Measurements from ENCODE around the gene APOL1.

DNA sequence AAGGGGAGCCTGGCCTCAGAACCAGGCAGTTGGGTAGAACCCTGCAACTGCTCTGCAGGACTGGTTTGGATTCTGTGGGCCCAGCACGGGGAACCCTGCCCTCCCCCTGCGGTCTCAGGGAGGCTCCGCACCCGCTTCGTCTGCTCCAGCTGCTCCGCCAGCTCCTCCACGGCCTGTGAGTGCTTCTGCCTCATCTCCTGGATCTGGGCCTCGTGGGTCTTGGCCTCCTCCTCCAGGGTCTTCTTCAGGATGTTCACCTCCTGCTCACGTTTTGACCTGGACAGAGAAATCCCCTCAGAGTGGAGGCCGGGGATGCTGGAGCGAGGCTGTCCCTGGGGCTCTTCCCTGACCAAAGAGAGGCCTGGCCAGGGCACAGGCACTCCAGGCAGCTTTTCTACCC lies 41.9 kb downstream of the APOL1 start:
- TF ChIP-seq POLR2AphosphoS5 (IDR thresholded peaks at IDR 0.05), result no peak
- TF ChIP-seq, protein P1, sequence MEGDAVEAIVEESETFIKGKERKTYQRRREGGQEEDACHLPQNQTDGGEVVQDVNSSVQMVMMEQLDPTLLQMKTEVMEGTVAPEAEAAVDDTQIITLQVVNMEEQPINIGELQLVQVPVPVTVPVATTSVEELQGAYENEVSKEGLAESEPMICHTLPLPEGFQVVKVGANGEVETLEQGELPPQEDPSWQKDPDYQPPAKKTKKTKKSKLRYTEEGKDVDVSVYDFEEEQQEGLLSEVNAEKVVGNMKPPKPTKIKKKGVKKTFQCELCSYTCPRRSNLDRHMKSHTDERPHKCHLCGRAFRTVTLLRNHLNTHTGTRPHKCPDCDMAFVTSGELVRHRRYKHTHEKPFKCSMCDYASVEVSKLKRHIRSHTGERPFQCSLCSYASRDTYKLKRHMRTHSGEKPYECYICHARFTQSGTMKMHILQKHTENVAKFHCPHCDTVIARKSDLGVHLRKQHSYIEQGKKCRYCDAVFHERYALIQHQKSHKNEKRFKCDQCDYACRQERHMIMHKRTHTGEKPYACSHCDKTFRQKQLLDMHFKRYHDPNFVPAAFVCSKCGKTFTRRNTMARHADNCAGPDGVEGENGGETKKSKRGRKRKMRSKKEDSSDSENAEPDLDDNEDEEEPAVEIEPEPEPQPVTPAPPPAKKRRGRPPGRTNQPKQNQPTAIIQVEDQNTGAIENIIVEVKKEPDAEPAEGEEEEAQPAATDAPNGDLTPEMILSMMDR (IDR thresholded peaks at IDR 0.05), result no peak
- no peak for TF ChIP-seq EP300 (IDR thresholded peaks at IDR 0.05)

Measured in upper lobe of left lung (tissue), 4 donors.